ENCODE data around the gene SRP19. TPM values are rescaled to one million over a fixed set of nuclear protein-coding genes. Genes with fewer than 3 reads are reported as not detected.
"Not testable (repeated sequence)": the region's sequence is repeated elsewhere in the genome, so short reads cannot be mapped to it uniquely, and the experiment has no call there.

Gene SRP19
- total RNA-seq, 1 donor from 2014 or later: 54.8 TPM

DNA sequence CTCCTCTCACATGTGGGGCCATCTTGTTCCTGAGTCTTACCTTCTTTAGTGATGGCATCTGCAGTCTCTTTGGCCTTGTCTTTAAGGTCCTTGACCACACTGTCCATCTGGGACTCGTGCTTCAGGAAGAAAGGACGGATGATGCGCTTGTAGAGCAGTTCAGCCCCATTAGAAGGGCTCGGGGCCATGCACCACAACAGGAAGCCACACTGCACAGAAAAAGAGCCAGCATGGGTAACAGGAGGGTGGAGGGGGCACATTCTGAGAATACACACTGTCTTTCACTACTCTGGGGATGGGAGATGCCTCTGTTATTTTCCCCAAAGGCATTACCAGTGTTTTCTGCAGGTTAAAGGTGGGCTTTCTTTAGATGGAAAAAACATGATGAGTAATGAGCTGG lies 25.9 kb downstream of the SRP19 start:
- Mint-ChIP-seq H3K27me3 (ENCODE audit: unreplicated experiment) (no peaks in the 10 kb centered on the region), H3K4me3 (ENCODE audit: unreplicated experiment) (no peak overlapping the region), H3K36me3 (ENCODE audit: unreplicated experiment) (no peaks in the 10 kb centered on the region), H3K27ac (ENCODE audit: unreplicated experiment) (no peak overlapping the region), H3K9me3 (ENCODE audit: unreplicated experiment) (no peaks in the 10 kb centered on the region), H3K4me1 (ENCODE audit: low read depth, unreplicated experiment) (no peaks in the 10 kb centered on the region)
- no peak for TF ChIP-seq CTCF (IDR thresholded peaks at IDR 0.05; ENCODE audit: partially characterized antibody, unreplicated experiment)
- no peak for DNase-seq

DNA sequence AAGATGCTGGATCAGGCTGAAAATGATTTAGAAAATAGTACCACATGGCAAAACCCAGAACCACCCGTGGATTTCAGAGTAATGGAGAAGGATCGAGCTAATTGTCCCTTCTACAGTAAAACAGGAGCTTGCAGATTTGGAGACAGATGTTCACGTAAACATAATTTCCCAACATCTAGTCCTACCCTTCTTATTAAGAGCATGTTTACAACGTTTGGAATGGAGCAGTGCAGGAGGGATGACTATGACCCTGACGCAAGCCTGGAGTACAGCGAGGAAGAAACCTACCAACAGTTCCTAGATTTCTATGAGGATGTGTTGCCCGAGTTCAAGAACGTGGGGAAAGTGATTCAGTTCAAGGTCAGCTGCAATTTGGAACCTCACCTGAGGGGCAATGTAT lies 31.0 kb downstream of the SRP19 start:
- not testable (repeated sequence) for H3K36me3 Mint-ChIP-seq (ENCODE audit: unreplicated experiment); H3K27me3 Mint-ChIP-seq (ENCODE audit: unreplicated experiment); H3K9me3 Mint-ChIP-seq (ENCODE audit: unreplicated experiment); DNase-seq; H3K4me3 Mint-ChIP-seq (ENCODE audit: unreplicated experiment); H3K4me1 Mint-ChIP-seq (ENCODE audit: low read depth, unreplicated experiment)
- peak overlapping the region; percentile 6 for H3K27ac Mint-ChIP-seq (ENCODE audit: unreplicated experiment)

GRCh38 chr5:112892776-112893175 lies 31.7 kb downstream of the SRP19 start:
- H3K27ac Mint-ChIP-seq (ENCODE audit: unreplicated experiment): no peak overlapping the region
- peaks cover 2% of the 10 kb centered on the region for H3K9me3 Mint-ChIP-seq (ENCODE audit: unreplicated experiment)
- H3K4me3 Mint-ChIP-seq (ENCODE audit: unreplicated experiment): no peak overlapping the region
- no peaks in the 10 kb centered on the region for H3K36me3 Mint-ChIP-seq (ENCODE audit: unreplicated experiment)
- no peak for TF ChIP-seq CTCF (IDR thresholded peaks at IDR 0.05; ENCODE audit: partially characterized antibody, unreplicated experiment)
- DNase-seq: no peak
- H3K27me3 Mint-ChIP-seq (ENCODE audit: unreplicated experiment): no peaks in the 10 kb centered on the region
- no peaks in the 10 kb centered on the region for H3K4me1 Mint-ChIP-seq (ENCODE audit: low read depth, unreplicated experiment)

DNA sequence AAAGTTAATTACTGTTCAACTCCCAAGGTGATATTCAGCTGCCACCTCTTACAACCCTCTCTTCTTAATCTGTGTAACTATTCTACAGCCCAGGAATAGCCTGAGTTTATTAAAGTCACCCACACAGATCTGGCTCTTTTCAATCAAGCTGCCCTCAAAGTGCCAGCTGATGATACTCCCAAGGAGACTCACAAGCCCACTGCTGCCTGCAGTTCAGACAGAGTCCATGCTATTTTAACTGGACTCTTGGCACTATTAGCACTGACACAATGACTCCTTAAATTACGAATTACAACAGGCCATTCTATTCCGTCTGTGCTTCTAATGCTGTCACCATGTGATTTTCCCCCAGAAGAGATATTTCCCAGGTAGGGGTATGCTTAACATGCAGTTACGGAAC lies 34.6 kb downstream of the SRP19 start:
- Mint-ChIP-seq H3K9me3 (ENCODE audit: unreplicated experiment) (peaks cover 4% of the 10 kb centered on the region), H3K27me3 (ENCODE audit: unreplicated experiment) (no peaks in the 10 kb centered on the region), H3K4me1 (ENCODE audit: low read depth, unreplicated experiment) (peaks cover 1% of the 10 kb centered on the region), H3K36me3 (ENCODE audit: unreplicated experiment) (no peaks in the 10 kb centered on the region), H3K27ac (ENCODE audit: unreplicated experiment) (no peak overlapping the region), H3K4me3 (ENCODE audit: unreplicated experiment) (no peak overlapping the region)
- DNase-seq: no peak
- no peak for TF ChIP-seq CTCF (IDR thresholded peaks at IDR 0.05; ENCODE audit: partially characterized antibody, unreplicated experiment)

DNA sequence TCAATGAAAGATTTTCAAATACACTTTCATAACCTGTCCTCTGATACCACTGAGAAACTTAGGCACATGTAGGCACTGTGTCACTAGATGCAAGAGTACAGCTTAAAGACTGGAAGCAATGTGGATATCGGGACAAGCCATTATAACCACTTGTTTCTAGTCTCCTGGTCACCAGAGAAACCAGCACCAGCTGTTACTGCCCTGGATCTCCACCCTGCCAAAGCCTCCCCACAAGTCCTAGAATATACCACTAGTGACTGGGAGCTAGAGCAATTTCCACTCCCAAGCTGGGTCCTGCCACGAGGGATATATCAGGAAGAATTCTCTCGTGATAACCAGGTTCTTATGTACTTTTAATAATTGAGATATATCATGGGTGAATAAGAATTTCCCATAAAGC lies 41.5 kb downstream of the SRP19 start:
- Mint-ChIP-seq H3K36me3 (ENCODE audit: unreplicated experiment) (no peaks in the 10 kb centered on the region), H3K4me3 (ENCODE audit: unreplicated experiment) (no peak overlapping the region), H3K4me1 (ENCODE audit: low read depth, unreplicated experiment) (peaks cover 5% of the 10 kb centered on the region), H3K9me3 (ENCODE audit: unreplicated experiment) (peaks cover 3% of the 10 kb centered on the region), H3K27me3 (ENCODE audit: unreplicated experiment) (no peaks in the 10 kb centered on the region), H3K27ac (ENCODE audit: unreplicated experiment) (no peak overlapping the region)
- no peak for DNase-seq
- no peak for TF ChIP-seq CTCF (IDR thresholded peaks at IDR 0.05; ENCODE audit: partially characterized antibody, unreplicated experiment)

GRCh38 chr5:112904996-112905395 lies 43.9 kb downstream of the SRP19 start:
- H3K27me3 Mint-ChIP-seq (ENCODE audit: unreplicated experiment); H3K4me3 Mint-ChIP-seq (ENCODE audit: unreplicated experiment); H3K36me3 Mint-ChIP-seq (ENCODE audit: unreplicated experiment); H3K27ac Mint-ChIP-seq (ENCODE audit: unreplicated experiment); H3K4me1 Mint-ChIP-seq (ENCODE audit: low read depth, unreplicated experiment); DNase-seq; H3K9me3 Mint-ChIP-seq (ENCODE audit: unreplicated experiment): not testable (repeated sequence)

Measured in glutamatergic neuron (in vitro differentiated cells).